OCI-LY7 (cell line): Measurements from ENCODE around the gene RPL31. TPM values are rescaled to one million over a fixed set of nuclear protein-coding genes. Genes with fewer than 3 reads are reported as not detected.

Experiments used
- BruUV-seq: library from RNA; stranded (reverse); fragments of 400-500 nt; replicated peaks from 2 replicates; lab custom pipeline; 2021; lab: Mats Ljungman, UMichigan
- CTCF ChIA-PET: fragments of 300-600 bp; sonication (Branson Sonifier 250); formaldehyde crosslinking; loops from one replicate; lab custom pipeline; 2022; ENCODE audit warnings: antibody characterized with exemption; ENCODE audit not compliant: unreplicated experiment; lab: Charles Lee
- POLR2A ChIA-PET: fragments of 300-600 bp; sonication (Branson Sonifier 250); formaldehyde crosslinking; loops from one replicate; lab custom pipeline; 2022; ENCODE audit warnings: antibody characterized with exemption; lab: Charles Lee
- DNase-seq: peaks from one replicate; pipeline ENCODE4 v3.0.0-alpha.2; 2015; ENCODE audit warnings: low spot score
- H2AFZ ChIP-seq: fragments of 200-600 bp; sonication (generic), shearing (Covaris generic); 2 replicates; pipeline ENCODE4 v1.6.1; 2014; ENCODE audit warnings: mild to moderate bottlenecking, antibody characterized with exemption, low read length, moderate library complexity
- H3K27ac ChIP-seq: fragments of 200-600 bp; sonication (generic); 2 replicates; pipeline ENCODE4 v1.5.1; 2014; ENCODE audit warnings: mixed run types, low read depth, mild to moderate bottlenecking, moderate library complexity, low read length, inconsistent platforms; ENCODE audit not compliant: poor library complexity, severe bottlenecking
- H3K36me3 ChIP-seq: fragments of 200-600 bp; sonication (generic); 2 replicates; pipeline ENCODE4 v1.6.1; 2014; ENCODE audit warnings: mild to moderate bottlenecking, antibody characterized with exemption, low read length, moderate library complexity, mixed read lengths; ENCODE audit not compliant: insufficient read depth
- H3K4me1 ChIP-seq: fragments of 200-600 bp; sonication (generic); 2 replicates; pipeline ENCODE4 v1.5.1; 2014; ENCODE audit warnings: mild to moderate bottlenecking, low read length; ENCODE audit not compliant: insufficient read depth, poor library complexity, severe bottlenecking
- H3K4me2 ChIP-seq: fragments of 200-600 bp; sonication (generic); 2 replicates; pipeline ENCODE4 v1.6.1; 2014; ENCODE audit warnings: mild to moderate bottlenecking, low read length
- H3K4me3 ChIP-seq: fragments of 200-600 bp; sonication (generic); 2 replicates; pipeline ENCODE4 v1.5.1; 2014; ENCODE audit warnings: mild to moderate bottlenecking, low read depth, low read length; ENCODE audit not compliant: poor library complexity, severe bottlenecking
- H3K79me2 ChIP-seq: fragments of 200-600 bp; sonication (generic); 2 replicates; pipeline ENCODE4 v1.6.1; 2016; ENCODE audit warnings: low read depth, mild to moderate bottlenecking, low read length, moderate library complexity, mixed read lengths; ENCODE audit not compliant: insufficient read depth
- H3K9me2 ChIP-seq: fragments of 200-600 bp; sonication (generic); 2 replicates; pipeline ENCODE4 v1.6.1; 2016; ENCODE audit warnings: mild to moderate bottlenecking, low read length, mixed read lengths; ENCODE audit not compliant: insufficient read depth
- H3K9me3 ChIP-seq: fragments of 200-600 bp; sonication (generic); 2 replicates; pipeline ENCODE4 v1.6.1; 2014; ENCODE audit warnings: mild to moderate bottlenecking, mixed run types, low read length, mixed read lengths
- H4K20me1 ChIP-seq: fragments of 200-600 bp; sonication (generic); 2 replicates; pipeline ENCODE4 v1.6.1; 2014; ENCODE audit warnings: mild to moderate bottlenecking, antibody characterized with exemption, low read length, moderate library complexity, mixed read lengths; ENCODE audit not compliant: insufficient read depth
- EZH2phosphoT487 ChIP-seq: fragments of 200-600 bp; sonication (generic); IDR thresholded peaks from 2 replicates; pipeline ENCODE4 v1.6.1; 2018; ENCODE audit warnings: low read depth, borderline replicate concordance, mild to moderate bottlenecking, mixed run types, antibody characterized with exemption, low read length, moderate library complexity, mixed read lengths
- intact Hi-C: fragments of 100-400 bp; cut with micrococcal nuclease; formaldehyde crosslinking; loops from one replicate; pipeline ENCODE4 v1.10.0; 2022; ENCODE audit not compliant: unreplicated experiment
- total RNA-seq, 2 experiments: library from RNA; depleted of rRNA in 1 of 2; stranded (reverse); fragments of >200 nt in 1 of 2; shearing (Covaris generic) in 1 of 2; gene quantifications; 2 replicates each; pipeline ENCODE4 v1.2.3, GENCODE V29; 2014 to 2022
- TF ChIP-seq, protein P1 (sequence below): fragments of 200-600 bp; sonication (generic); conservative IDR thresholded peaks from 2 replicates; pipeline ENCODE4 v1.5.1; 2014; ENCODE audit warnings: mild to moderate bottlenecking, antibody characterized with exemption, low read length, moderate library complexity, mixed read lengths

The RPL31 gene
- total RNA-seq, 2 experiments from 2014 or later, result 1,348 to 1,991 TPM

DNA sequence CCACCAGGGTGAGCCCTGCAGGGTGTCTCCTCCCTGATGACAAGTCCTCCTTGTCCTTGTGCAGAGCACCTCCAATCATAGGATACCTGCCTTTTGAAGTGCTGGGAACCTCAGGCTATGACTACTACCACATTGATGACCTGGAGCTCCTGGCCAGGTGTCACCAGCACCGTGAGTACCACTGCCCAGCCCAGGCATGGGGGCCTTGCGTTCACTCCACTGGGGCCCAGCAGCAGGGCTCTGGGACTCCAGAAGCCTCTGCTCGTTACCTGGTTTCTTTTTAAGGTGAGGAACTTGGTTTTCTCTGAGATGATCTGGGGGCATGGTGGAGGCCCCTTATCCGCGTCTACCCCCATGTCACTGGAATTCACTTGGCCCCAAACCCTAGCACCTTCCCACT lies 36.5 kb upstream of the RPL31 start:
- H3K4me3 ChIP-seq, result no peak overlapping the region
- BruUV-seq, result no TSS peak
- no peaks in the 10 kb centered on the region for H4K20me1 ChIP-seq
- ChIA-PET POLR2A (no interaction called here), CTCF (no interaction called here)
- no peak overlapping the region for H3K4me2 ChIP-seq
- no peak overlapping the region for H2AFZ ChIP-seq
- no peak for TF ChIP-seq EZH2phosphoT487
- TF ChIP-seq, protein P1, sequence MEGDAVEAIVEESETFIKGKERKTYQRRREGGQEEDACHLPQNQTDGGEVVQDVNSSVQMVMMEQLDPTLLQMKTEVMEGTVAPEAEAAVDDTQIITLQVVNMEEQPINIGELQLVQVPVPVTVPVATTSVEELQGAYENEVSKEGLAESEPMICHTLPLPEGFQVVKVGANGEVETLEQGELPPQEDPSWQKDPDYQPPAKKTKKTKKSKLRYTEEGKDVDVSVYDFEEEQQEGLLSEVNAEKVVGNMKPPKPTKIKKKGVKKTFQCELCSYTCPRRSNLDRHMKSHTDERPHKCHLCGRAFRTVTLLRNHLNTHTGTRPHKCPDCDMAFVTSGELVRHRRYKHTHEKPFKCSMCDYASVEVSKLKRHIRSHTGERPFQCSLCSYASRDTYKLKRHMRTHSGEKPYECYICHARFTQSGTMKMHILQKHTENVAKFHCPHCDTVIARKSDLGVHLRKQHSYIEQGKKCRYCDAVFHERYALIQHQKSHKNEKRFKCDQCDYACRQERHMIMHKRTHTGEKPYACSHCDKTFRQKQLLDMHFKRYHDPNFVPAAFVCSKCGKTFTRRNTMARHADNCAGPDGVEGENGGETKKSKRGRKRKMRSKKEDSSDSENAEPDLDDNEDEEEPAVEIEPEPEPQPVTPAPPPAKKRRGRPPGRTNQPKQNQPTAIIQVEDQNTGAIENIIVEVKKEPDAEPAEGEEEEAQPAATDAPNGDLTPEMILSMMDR, result no peak
- no peaks in the 10 kb centered on the region for H3K9me2 ChIP-seq
- H3K27ac ChIP-seq, result no peak overlapping the region
- no peaks in the 10 kb centered on the region for H3K36me3 ChIP-seq
- no peak for DNase-seq
- H3K4me1 ChIP-seq, result no peaks in the 10 kb centered on the region
- no peaks in the 10 kb centered on the region for H3K9me3 ChIP-seq
- intact Hi-C loops, result no loop called here
- no peaks in the 10 kb centered on the region for H3K79me2 ChIP-seq

DNA sequence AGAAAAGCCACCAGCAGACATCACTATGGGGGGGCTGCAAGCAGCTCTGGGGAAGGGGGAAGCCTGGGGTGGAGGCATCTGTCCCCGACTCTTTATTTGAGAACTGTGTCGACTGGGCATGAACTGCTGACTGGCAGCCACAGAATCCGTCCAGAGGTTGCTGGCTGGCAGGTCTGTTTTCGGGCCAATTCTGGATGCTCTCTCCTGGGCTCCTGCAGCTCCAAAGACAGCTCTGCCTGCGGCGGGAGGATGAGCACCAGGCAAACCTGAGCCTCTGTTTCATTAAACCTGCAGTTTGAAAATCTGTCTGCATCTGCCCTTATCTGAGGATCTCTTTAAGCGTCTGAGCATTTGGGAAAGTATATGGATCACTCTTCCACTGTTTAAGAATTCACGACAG lies 34.4 kb upstream of the RPL31 start:
- Histone ChIP-seq H3K27ac (no peak overlapping the region), H3K9me2 (no peaks in the 10 kb centered on the region), H4K20me1 (no peaks in the 10 kb centered on the region), H3K79me2 (no peaks in the 10 kb centered on the region), H3K4me2 (no peak overlapping the region), H3K4me3 (no peak overlapping the region), H2AFZ (no peak overlapping the region), H3K36me3 (no peaks in the 10 kb centered on the region), H3K4me1 (no peaks in the 10 kb centered on the region), H3K9me3 (no peaks in the 10 kb centered on the region)
- BruUV-seq, result no TSS peak
- no peak for DNase-seq
- CTCF ChIA-PET, result no interaction called here
- POLR2A ChIA-PET, result interaction anchor here (0.6 kb wide), 1 partner anchor 216 kb away, joined by 4 read pairs; no protein-coding TSS in a partner anchor
- TF ChIP-seq, protein P1, result no peak
- intact Hi-C loops, result no loop called here

DNA sequence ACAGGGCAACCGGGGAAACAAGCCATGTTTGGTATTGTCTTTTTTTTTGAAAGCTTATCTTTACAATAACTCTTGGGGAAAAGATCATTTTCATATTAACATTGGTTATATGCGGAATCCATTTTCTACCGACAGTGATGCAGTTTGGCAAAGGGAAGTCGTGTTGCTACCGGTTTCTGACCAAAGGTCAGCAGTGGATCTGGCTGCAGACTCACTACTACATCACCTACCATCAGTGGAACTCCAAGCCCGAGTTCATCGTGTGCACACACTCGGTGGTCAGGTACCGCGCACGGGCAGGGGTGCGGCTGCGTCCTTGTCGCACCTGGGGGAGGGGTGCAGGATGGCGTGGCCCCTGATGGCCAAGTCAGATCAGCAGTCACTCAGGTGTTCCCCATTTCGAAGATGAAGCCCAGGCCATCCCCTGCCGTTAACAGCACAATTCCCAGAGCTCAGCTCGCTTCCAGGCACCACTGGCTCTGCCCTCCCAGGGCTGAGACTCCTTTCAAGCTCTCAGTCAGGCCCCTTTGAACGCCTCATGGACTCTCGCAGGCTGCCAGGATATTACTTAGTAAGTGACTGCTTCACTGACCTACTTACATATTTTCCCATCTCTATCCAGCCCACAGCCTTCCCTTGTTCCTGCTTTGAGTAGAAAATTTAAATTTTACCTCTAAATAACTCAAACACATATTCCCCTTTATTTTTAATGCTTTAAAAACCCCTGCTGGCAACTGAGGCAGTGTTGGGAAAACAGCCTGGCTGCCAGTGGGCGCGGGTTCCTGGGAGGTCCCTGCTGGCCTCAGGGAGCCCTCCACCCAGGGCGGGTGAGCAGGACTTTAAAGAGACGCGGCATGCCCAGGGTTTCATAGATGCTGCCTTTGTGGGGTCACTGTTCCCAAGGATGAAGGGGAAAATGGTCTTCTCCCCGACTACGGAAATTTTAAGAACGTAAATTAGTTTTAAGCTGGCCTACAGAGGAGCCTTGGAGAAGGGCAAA lies 33.6 kb upstream of the RPL31 start:
- Histone ChIP-seq H3K9me3 (no peaks in the 10 kb centered on the region), H3K79me2 (no peaks in the 10 kb centered on the region), H3K4me3 (no peak overlapping the region), H3K27ac (no peak overlapping the region), H4K20me1 (no peaks in the 10 kb centered on the region), H3K4me2 (no peak overlapping the region), H2AFZ (no peak overlapping the region), H3K36me3 (no peaks in the 10 kb centered on the region), H3K9me2 (no peaks in the 10 kb centered on the region), H3K4me1 (no peaks in the 10 kb centered on the region)
- BruUV-seq, result no TSS peak
- no peak for DNase-seq
- POLR2A ChIA-PET, result interaction anchor here (0.6 kb wide), 1 partner anchor 319 kb away, joined by 3 read pairs; no protein-coding TSS in a partner anchor
- TF ChIP-seq, protein P1, result no peak
- no peak for TF ChIP-seq EZH2phosphoT487
- intact Hi-C loops, result no loop called here
- CTCF ChIA-PET, result no interaction called here
